IPS DF 6.9 (cell line): ENCODE results near the gene DTX4.
"Not testable (repeated sequence)": the region's sequence is repeated elsewhere in the genome, so short reads cannot be mapped to it uniquely, and the experiment has no call there.

ENCODE experiments used
- DNase-seq: peaks from one replicate; pipeline ENCODE4 v3.0.0-alpha.2; 2013; ENCODE audit warnings: low read depth, low spot score
- H3K27ac ChIP-seq: one replicate; pipeline ENCODE4 v1.5.1; 2013; ENCODE audit warnings: low read length, control low read depth
- H3K27me3 ChIP-seq: 2 replicates; pipeline ENCODE4 v1.6.1; 2013; ENCODE audit warnings: mild to moderate bottlenecking, low read length; ENCODE audit not compliant: control insufficient read depth, insufficient read depth
- H3K36me3 ChIP-seq: 2 replicates; pipeline ENCODE4 v1.6.1; 2013; ENCODE audit warnings: low read length; ENCODE audit not compliant: control insufficient read depth, insufficient read depth
- H3K4me1 ChIP-seq: 2 replicates; pipeline ENCODE4 v1.6.1; 2013; ENCODE audit warnings: low read length; ENCODE audit not compliant: control insufficient read depth, insufficient read depth
- H3K4me3 ChIP-seq: 2 replicates; pipeline ENCODE4 v1.5.1; 2013; ENCODE audit warnings: mild to moderate bottlenecking, low read length
- H3K9me3 ChIP-seq: 2 replicates; pipeline ENCODE4 v1.6.1; 2013; ENCODE audit warnings: low read length, inconsistent platforms; ENCODE audit not compliant: control insufficient read depth, insufficient read depth
- WGBS: extraction: QIAGEN DNeasy Blood & Tissue Kit; methylation state at CpG from one replicate; pipeline ENCODE4 v1.1.7; 2013; ENCODE audit warnings: mixed read lengths, missing lambda C conversion rate; ENCODE audit not compliant: insufficient read length, insufficient coverage; 5-methylcytosine and 5-hydroxymethylcytosine counted together

The DTX4 gene

GRCh38 chr11:59171508-59172322, at the start of gene DTX4:
TSS of gene DTX4 (plus strand) at chr11:59172132. CDS start at chr11:59172596, 464 bp downstream.
- no peaks in the 10 kb centered on the region for H3K9me3 ChIP-seq
- peak; percentile 87 for DNase-seq
- no peak within 1 kb of the TSS for H3K27ac ChIP-seq
- no peaks in the 10 kb centered on the region for H3K36me3 ChIP-seq
- H3K27me3 ChIP-seq: no peaks in the 10 kb centered on the region
- H3K4me1 ChIP-seq: no peaks in the 10 kb centered on the region; the same call in 1 of the 2 replicates
- peak within 1 kb of the TSS; percentile 63 for H3K4me3 ChIP-seq
- whole genome bisulfite sequencing: no CpG with 5 or more reads among the region's 64 CpGs

- WGBS: no CpG with 5 or more reads among the region's 20 CpGs
- peak; percentile 55 for DNase-seq
- no peak overlapping the region for H3K27ac ChIP-seq
- H3K9me3 ChIP-seq: peaks cover 3% of the 10 kb centered on the region
- 0 out of 2 replicates have a peak, but pooled peaks cover 3% of the 10 kb centered on the region for H3K36me3 ChIP-seq
- no peaks in the 10 kb centered on the region for H3K27me3 ChIP-seq
- no peaks in the 10 kb centered on the region for H3K4me1 ChIP-seq
- no peak overlapping the region for H3K4me3 ChIP-seq
Measured at GRCh38 chr11:59135648-59136461, 36.1 kb upstream of the DTX4 start.

- not testable (repeated sequence) for H3K36me3 ChIP-seq, H3K4me3 ChIP-seq, DNase-seq, H3K4me1 ChIP-seq, H3K27ac ChIP-seq, H3K27me3 ChIP-seq, H3K9me3 ChIP-seq
- WGBS: no CpG with 5 or more reads among the region's 6 CpGs
Measured at GRCh38 chr11:59136551-59136950, 35.4 kb upstream of the DTX4 start.

- Histone ChIP-seq H3K4me3 (no peak overlapping the region), H3K27me3 (no peaks in the 10 kb centered on the region), H3K27ac (no peak overlapping the region), H3K36me3 (no peaks in the 10 kb centered on the region), H3K9me3 (no peaks in the 10 kb centered on the region), H3K4me1 (no peaks in the 10 kb centered on the region)
- no peak for DNase-seq
- no CpG with 5 or more reads among the region's 17 CpGs for WGBS
Measured at GRCh38 chr11:59137190-59137589, 34.7 kb upstream of the DTX4 start.

- Histone ChIP-seq H3K36me3 (no peaks in the 10 kb centered on the region), H3K9me3 (no peaks in the 10 kb centered on the region), H3K4me1 (no peaks in the 10 kb centered on the region), H3K4me3 (no peak overlapping the region), H3K27ac (no peak overlapping the region), H3K27me3 (no peaks in the 10 kb centered on the region)
- no CpG with 5 or more reads among the region's 2 CpGs for WGBS
- DNase-seq: no peak
Measured at GRCh38 chr11:59138643-59139042, 33.3 kb upstream of the DTX4 start.

- WGBS: no CpG with 5 or more reads among the region's 4 CpGs
- Histone ChIP-seq H3K9me3 (no peaks in the 10 kb centered on the region), H3K36me3 (no peaks in the 10 kb centered on the region), H3K4me1 (no peaks in the 10 kb centered on the region), H3K27me3 (no peaks in the 10 kb centered on the region), H3K27ac (no peak overlapping the region), H3K4me3 (no peak overlapping the region)
- no peak for DNase-seq
Measured at GRCh38 chr11:59141191-59141590, 30.7 kb upstream of the DTX4 start.

- Histone ChIP-seq H3K4me3 (peak overlapping the region; percentile 63; the same call in 1 of the 2 replicates), H3K27ac (no peak overlapping the region), H3K36me3 (no peaks in the 10 kb centered on the region), H3K9me3 (no peaks in the 10 kb centered on the region), H3K27me3 (no peaks in the 10 kb centered on the region), H3K4me1 (no peaks in the 10 kb centered on the region)
- WGBS: no CpG with 5 or more reads among the region's 3 CpGs
- DNase-seq: no peak
Measured at GRCh38 chr11:59141673-59142460, 30.1 kb upstream of the DTX4 start.

GRCh38 chr11:59142530-59143507, 29.1 kb upstream of the DTX4 start, which contains the start of gene FAM111A:
TSS of gene FAM111A (plus strand) at chr11:59142856. CDS start at chr11:59148873, 6,017 bp downstream.
- no CpG with 5 or more reads among the region's 50 CpGs for WGBS
- Histone ChIP-seq H3K4me1 (no peaks in the 10 kb centered on the region), H3K9me3 (no peaks in the 10 kb centered on the region), H3K36me3 (no peaks in the 10 kb centered on the region), H3K27ac (no peak within 1 kb of the TSS), H3K27me3 (no peaks in the 10 kb centered on the region), H3K4me3 (peak within 1 kb of the TSS; percentile 63; the same call in 1 of the 2 replicates)
- peak; percentile 77 for DNase-seq

- no peak overlapping the region for H3K4me3 ChIP-seq
- H3K27me3 ChIP-seq: no peaks in the 10 kb centered on the region
- H3K9me3 ChIP-seq: no peaks in the 10 kb centered on the region
- H3K4me1 ChIP-seq: no peaks in the 10 kb centered on the region
- no CpG with 5 or more reads among the region's 1 CpG for WGBS
- DNase-seq: no peak
- no peaks in the 10 kb centered on the region for H3K36me3 ChIP-seq
- H3K27ac ChIP-seq: no peak overlapping the region
Measured at GRCh38 chr11:59144096-59144495, 27.8 kb upstream of the DTX4 start.
